ENCODE results near the gene ETF1. TPM values are rescaled to one million over a fixed set of nuclear protein-coding genes. Genes with fewer than 3 reads are reported as not detected.

The ETF1 gene
- total and polyA plus RNA-seq, 9 of the 15 experiments (the other 6 are each of a cell fraction or from before 2014, with no cell fraction given): 53.7 to 209 (median 164) TPM

GRCh38 chr5:138466125-138466899 lies 76.7 kb downstream of the ETF1 start (continued):
- TF ChIP-seq BCLAF1 (IDR thresholded peaks at IDR 0.05; ENCODE audit: borderline replicate concordance in 1 of 2, control insufficient read depth in 1 of 2, low read depth in 2 of 2, low read length in 1 of 2): peak in 1 of 2 experiments; percentile 91; a peak in 2 of 4 replicates
- no peak; the same call in 1 of the 2 replicates for TF ChIP-seq TAF15 (IDR thresholded peaks at IDR 0.05; ENCODE audit: low read depth, low read length)
- TF ChIP-seq ZNF766 (CRISPR knock-in tag; conservative IDR thresholded peaks at IDR 0.05): no peak
- no peak for TF ChIP-seq FIP1L1 (IDR thresholded peaks at IDR 0.05; ENCODE audit: low read depth, low read length, poor library complexity, severe bottlenecking)
- no peak for TF ChIP-seq SIX5 (IDR thresholded peaks at IDR 0.05; ENCODE audit: borderline replicate concordance in 1 of 2, insufficient read depth in 1 of 2, low read depth in 1 of 2, low read length in 2 of 2)
- peak; percentile 23 for TF ChIP-seq NFIC (IDR thresholded peaks at IDR 0.05)
- TF ChIP-seq E2F6 (IDR thresholded peaks at IDR 0.05; ENCODE audit: borderline replicate concordance in 1 of 2, extremely low read depth in 1 of 2, insufficient read depth in 1 of 2, insufficient read length in 1 of 2, low read depth in 1 of 2, low read length in 1 of 2, poor library complexity in 1 of 2, severe bottlenecking in 1 of 2): no peak
- TF ChIP-seq POLR2AphosphoS5 (IDR thresholded peaks at IDR 0.05; ENCODE audit: control insufficient read depth, insufficient read depth, low read depth, low read length): peak; percentile 87
- TF ChIP-seq ZNF324 (CRISPR knock-in tag; IDR thresholded peaks at IDR 0.05): no peak
- TF ChIP-seq CREBBP (IDR thresholded peaks at IDR 0.05; ENCODE audit: low read depth, low read length): no peak
- no peak; the same call in 1 of the 2 replicates for TF ChIP-seq TEAD4 (IDR thresholded peaks at IDR 0.05; ENCODE audit: low read length)
- TF ChIP-seq TEAD4 (CRISPR knock-in tag; IDR thresholded peaks at IDR 0.05; ENCODE audit: borderline replicate concordance): 0 out of 2 replicates have a peak, but pooled peaks have one; percentile 16
- no peak for TF ChIP-seq SMARCC2 (IDR thresholded peaks at IDR 0.05; ENCODE audit: low read depth)
- no peak for TF ChIP-seq IRF2 (CRISPR knock-in tag; IDR thresholded peaks at IDR 0.05)
- TF ChIP-seq HSF4 (CRISPR knock-in tag; IDR thresholded peaks at IDR 0.05; ENCODE audit: borderline replicate concordance): no peak
- TF ChIP-seq SIN3B (IDR thresholded peaks at IDR 0.05; ENCODE audit: low read depth): no peak
- TF ChIP-seq NELFE (IDR thresholded peaks at IDR 0.05; ENCODE audit: insufficient read depth, insufficient read length): no peak
- TF ChIP-seq RBFOX2 (IDR thresholded peaks at IDR 0.05; ENCODE audit: low read depth, low read length): peak; percentile 9
- TF ChIP-seq EP300 (IDR thresholded peaks at IDR 0.05; ENCODE audit: low read length): no peak
- peak; percentile 67 for TF ChIP-seq PCBP2 (IDR thresholded peaks at IDR 0.05; ENCODE audit: low read depth, low read length, poor library complexity, severe bottlenecking)
